CD4-positive, alpha-beta T cell treated with Interleukin-1 beta for 1 hour (primary cell): Measurements from ENCODE around the gene SEMA5A.

ENCODE experiments used
- DNase-seq, 2 donors: peaks; one replicate each; pipeline ENCODE4 v3.0.0-alpha.2; 2020 to 2022

The SEMA5A gene

GRCh38 chr5:9545992-9546851, at the start of gene SEMA5A:
Gene SEMA5A, minus strand, starts transcription at chr5:9546075. Its CDS starts 166,129 bp downstream, at chr5:9379946.
- DNase-seq = peak; percentile 5 to 37

- DNase-seq = no peak
These were observed 49.0 kb upstream of the SEMA5A start for GRCh38 chr5:9594913-9595312.

GRCh38 chr5:9589049-9589835, 43.4 kb upstream of the SEMA5A start:
- DNase-seq = no peak

GRCh38 chr5:9588254-9588653, 42.4 kb upstream of the SEMA5A start:
- no peak for DNase-seq

- DNase-seq = no peak
These were observed 41.3 kb upstream of the SEMA5A start for GRCh38 chr5:9587135-9587534.

GRCh38 chr5:9582406-9582805, 36.5 kb upstream of the SEMA5A start:
- DNase-seq = no peak

GRCh38 chr5:9573796-9574195, 27.9 kb upstream of the SEMA5A start:
- DNase-seq = no peak

GRCh38 chr5:9572246-9572645, 26.4 kb upstream of the SEMA5A start:
- DNase-seq = no peak

GRCh38 chr5:9570876-9571275, 25.0 kb upstream of the SEMA5A start:
- DNase-seq = no peak

GRCh38 chr5:9567039-9567438, 21.2 kb upstream of the SEMA5A start:
- no peak for DNase-seq

GRCh38 chr5:9564752-9565151, 18.9 kb upstream of the SEMA5A start:
- DNase-seq = no peak

- DNase-seq = no peak
These were observed 16.3 kb upstream of the SEMA5A start for GRCh38 chr5:9562141-9562540.

GRCh38 chr5:9559965-9560364, 14.1 kb upstream of the SEMA5A start:
- no peak for DNase-seq

GRCh38 chr5:9558319-9558965, 12.6 kb upstream of the SEMA5A start:
- DNase-seq = no peak

GRCh38 chr5:9557696-9558095, 11.8 kb upstream of the SEMA5A start:
- no peak for DNase-seq

GRCh38 chr5:9555961-9556360, 10.1 kb upstream of the SEMA5A start:
- no peak for DNase-seq

GRCh38 chr5:9554122-9554521, 8.2 kb upstream of the SEMA5A start:
- DNase-seq = no peak

GRCh38 chr5:9553561-9553960, 7.7 kb upstream of the SEMA5A start:
- no peak for DNase-seq

GRCh38 chr5:9551567-9552537, 6.0 kb upstream of the SEMA5A start:
- DNase-seq = no peak

GRCh38 chr5:9549941-9550340, 4.1 kb upstream of the SEMA5A start:
- no peak for DNase-seq

- DNase-seq = no peak
These were observed 1.5 kb upstream of the SEMA5A start for GRCh38 chr5:9547122-9547947.
